SH-SY5Y (cell line): ENCODE results near the gene PNPLA2.

Source experiments
- GATA2 ChIP-seq: IDR thresholded peaks from 2 replicates; pipeline ENCODE4 v1.6.1; 2011; ENCODE audit warnings: mild to moderate bottlenecking, low read depth, low read length
- GATA3 ChIP-seq: IDR thresholded peaks from 2 replicates; pipeline ENCODE4 v1.6.1; 2011; ENCODE audit warnings: low read depth, mild to moderate bottlenecking, low read length, moderate library complexity

GRCh38 chr11:825366-826226 lies 6.9 kb downstream of the PNPLA2 start:
- TF ChIP-seq GATA3 (no peak), GATA2 (no peak)
